ENCODE results near the gene SRGAP3. TPM values are rescaled to one million over a fixed set of nuclear protein-coding genes. Genes with fewer than 3 reads are reported as not detected.
A peak's percentile ranks its signal among the peaks of the same experiment; 100 is the strongest.

SRGAP3 gene
- total and polyA plus RNA-seq, 10 of the 15 experiments (the other 5 are each of a cell fraction or from before 2014, with no cell fraction given): 0.32 to 1.7 (median 0.99) TPM

GRCh38 chr3:9278498-9278897 lies 29.1 kb upstream of the SRGAP3 start:
- Histone ChIP-seq H3K4me2 (ENCODE audit: control insufficient read depth, insufficient read depth) (no peak overlapping the region), H3K9ac (ENCODE audit: control insufficient read depth, insufficient read depth, low read length) (no peak overlapping the region), H3K27me3 (replicated peaks in 1 of 2; ENCODE audit: control insufficient read depth in 2 of 2, insufficient read depth in 2 of 2, low read length in 1 of 2) (no peaks in the 10 kb centered on the region), H3K79me2 (ENCODE audit: control insufficient read depth, insufficient read depth, low read length) (no peaks in the 10 kb centered on the region), H2AFZ (ENCODE audit: control insufficient read depth, low read depth, low read length) (no peak overlapping the region), H3K4me1 (ENCODE audit: control insufficient read depth, insufficient read depth, low read length) (no peaks in the 10 kb centered on the region), H3K4me3 (no peak overlapping the region), H4K20me1 (ENCODE audit: control insufficient read depth, insufficient read depth) (no peaks in the 10 kb centered on the region), H3K36me3 (ENCODE audit: control insufficient read depth in 2 of 2, insufficient read depth in 2 of 2, low read length in 1 of 2) (no peaks in the 10 kb centered on the region), H3K9me3 (replicated peaks; ENCODE audit: control insufficient read depth, insufficient read depth, low read length) (peaks cover 5% of the 10 kb centered on the region; the same call in 1 of the 3 replicates), H3K27ac (ENCODE audit: control insufficient read depth, insufficient read depth) (no peak overlapping the region)
- ChIA-PET RAD21 (ENCODE audit: unreplicated experiment) (no interaction called here), POLR2A (no interaction called here), SMC1A (ENCODE audit: uncharacterized antibody, unreplicated experiment) (no interaction called here), CTCF (no interaction called here)
- FAIRE-seq: no peak
- BruUV-seq (replicated peaks): no TSS peak
- intact Hi-C loops (cut with micrococcal nuclease; ENCODE audit: unreplicated experiment): no loop called here
- WGBS (ENCODE audit: insufficient coverage, insufficient replicate concordance, low lambda C conversion rate, missing lambda C conversion rate): 4% methylated on average over 4 of the region's 4 CpGs
- no peak for DNase-seq (ENCODE audit: low read depth, low spot score)
- TF ChIP-seq ATF7 (IDR thresholded peaks at IDR 0.05; ENCODE audit: low read depth): peak; percentile 40; the same call in 1 of the 2 replicates
- no peak for TF ChIP-seq IRF3 (IDR thresholded peaks at IDR 0.05)
- in situ Hi-C loops (cut with MboI): no loop called here
- peak; percentile 32; the same call in 2 of the 3 replicates for ATAC-seq

GRCh38 chr3:9278085-9278484 lies 28.6 kb upstream of the SRGAP3 start:
- Histone ChIP-seq H3K27ac (ENCODE audit: control insufficient read depth, insufficient read depth) (no peak overlapping the region), H4K20me1 (ENCODE audit: control insufficient read depth, insufficient read depth) (no peaks in the 10 kb centered on the region), H3K79me2 (ENCODE audit: control insufficient read depth, insufficient read depth, low read length) (no peaks in the 10 kb centered on the region), H3K4me2 (ENCODE audit: control insufficient read depth, insufficient read depth) (no peak overlapping the region), H3K4me1 (ENCODE audit: control insufficient read depth, insufficient read depth, low read length) (no peaks in the 10 kb centered on the region), H3K9me3 (replicated peaks; ENCODE audit: control insufficient read depth, insufficient read depth, low read length) (peaks cover 5% of the 10 kb centered on the region; the same call in 1 of the 3 replicates), H3K9ac (ENCODE audit: control insufficient read depth, insufficient read depth, low read length) (no peak overlapping the region), H2AFZ (ENCODE audit: control insufficient read depth, low read depth, low read length) (no peak overlapping the region), H3K4me3 (no peak overlapping the region), H3K36me3 (ENCODE audit: control insufficient read depth in 2 of 2, insufficient read depth in 2 of 2, low read length in 1 of 2) (no peaks in the 10 kb centered on the region), H3K27me3 (replicated peaks in 1 of 2; ENCODE audit: control insufficient read depth in 2 of 2, insufficient read depth in 2 of 2, low read length in 1 of 2) (no peaks in the 10 kb centered on the region)
- no peak for DNase-seq (ENCODE audit: low read depth, low spot score)
- in situ Hi-C loops (cut with MboI): no loop called here
- ChIA-PET POLR2A (no interaction called here), SMC1A (ENCODE audit: uncharacterized antibody, unreplicated experiment) (interaction anchor here (0.7 kb wide), 1 partner anchor 20 kb away, joined by 3 read pairs; no protein-coding TSS in a partner anchor), RAD21 (ENCODE audit: unreplicated experiment) (no interaction called here), CTCF (no interaction called here)
- no peak for ATAC-seq
- intact Hi-C loops (cut with micrococcal nuclease; ENCODE audit: unreplicated experiment): no loop called here
- BruUV-seq (replicated peaks): no TSS peak
- no peak for FAIRE-seq
- 0% methylated on average over 1 of the region's 1 CpG for WGBS (ENCODE audit: insufficient coverage, insufficient replicate concordance, low lambda C conversion rate, missing lambda C conversion rate)
- TF ChIP-seq SP1 (IDR thresholded peaks at IDR 0.05; ENCODE audit: low read depth, low read length): no peak
- no peak for TF ChIP-seq NFYB (IDR thresholded peaks at IDR 0.05; ENCODE audit: insufficient read depth, low read depth, low read length)
- TF ChIP-seq PAX5 (IDR thresholded peaks at IDR 0.05; ENCODE audit: borderline replicate concordance, low read depth, low read length): no peak
- TF ChIP-seq CHD4 (IDR thresholded peaks at IDR 0.05): no peak
- no peak for TF ChIP-seq EZH2 (IDR thresholded peaks at IDR 0.05; ENCODE audit: borderline replicate concordance, control insufficient read depth, low read depth, low read length)
- TF ChIP-seq TAF1 (IDR thresholded peaks at IDR 0.05; ENCODE audit: borderline replicate concordance, low read depth, low read length): no peak
- no peak for TF ChIP-seq USF1 (IDR thresholded peaks at IDR 0.05; ENCODE audit: borderline replicate concordance, extremely low read length, insufficient read depth, low read depth, low read length)
